MV-4-11 (cell line): ENCODE data around the gene SERPINA7.
A peak's percentile ranks its signal among the peaks of the same experiment; 100 is the strongest.
"Not testable (repeated sequence)": the region's sequence is repeated elsewhere in the genome, so short reads cannot be mapped to it uniquely, and the experiment has no call there.

Source experiments
- DNase-seq: peaks from one replicate; lab custom pipeline; 2025; lab: John Stamatoyannopoulos, UW

The SERPINA7 gene, protein sequence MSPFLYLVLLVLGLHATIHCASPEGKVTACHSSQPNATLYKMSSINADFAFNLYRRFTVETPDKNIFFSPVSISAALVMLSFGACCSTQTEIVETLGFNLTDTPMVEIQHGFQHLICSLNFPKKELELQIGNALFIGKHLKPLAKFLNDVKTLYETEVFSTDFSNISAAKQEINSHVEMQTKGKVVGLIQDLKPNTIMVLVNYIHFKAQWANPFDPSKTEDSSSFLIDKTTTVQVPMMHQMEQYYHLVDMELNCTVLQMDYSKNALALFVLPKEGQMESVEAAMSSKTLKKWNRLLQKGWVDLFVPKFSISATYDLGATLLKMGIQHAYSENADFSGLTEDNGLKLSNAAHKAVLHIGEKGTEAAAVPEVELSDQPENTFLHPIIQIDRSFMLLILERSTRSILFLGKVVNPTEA

DNA sequence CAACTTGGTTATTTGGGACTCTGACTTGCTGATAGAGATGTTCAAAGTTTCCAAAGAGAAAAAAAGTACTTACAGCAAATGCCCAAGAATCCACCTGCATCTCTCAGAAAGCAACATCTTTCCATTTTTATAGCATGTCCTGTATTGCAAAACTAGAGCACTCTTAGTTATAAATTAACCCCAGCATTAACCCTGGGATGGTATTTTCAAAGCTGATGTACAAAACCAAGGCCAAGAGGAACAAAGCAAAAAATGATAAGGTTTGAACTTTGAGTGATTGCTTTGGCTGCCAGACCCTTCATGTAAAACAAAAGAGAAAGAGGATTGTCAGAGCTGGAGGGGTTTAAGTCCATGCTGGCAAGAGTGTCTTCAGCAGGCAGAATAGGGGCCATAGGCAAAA lies at the start of gene SERPINA7:
TSS of gene SERPINA7 (minus strand) at position 103 of the 400 bp plus-strand sequence. CDS start 1,669 bp downstream, outside the sequence.
- no peak for DNase-seq

- DNase-seq: no peak
Measured at GRCh38 chrX:106069048-106069447, 30.5 kb upstream of the SERPINA7 start.

- no peak for DNase-seq
Measured at GRCh38 chrX:106050054-106050453, 11.5 kb upstream of the SERPINA7 start.

DNA sequence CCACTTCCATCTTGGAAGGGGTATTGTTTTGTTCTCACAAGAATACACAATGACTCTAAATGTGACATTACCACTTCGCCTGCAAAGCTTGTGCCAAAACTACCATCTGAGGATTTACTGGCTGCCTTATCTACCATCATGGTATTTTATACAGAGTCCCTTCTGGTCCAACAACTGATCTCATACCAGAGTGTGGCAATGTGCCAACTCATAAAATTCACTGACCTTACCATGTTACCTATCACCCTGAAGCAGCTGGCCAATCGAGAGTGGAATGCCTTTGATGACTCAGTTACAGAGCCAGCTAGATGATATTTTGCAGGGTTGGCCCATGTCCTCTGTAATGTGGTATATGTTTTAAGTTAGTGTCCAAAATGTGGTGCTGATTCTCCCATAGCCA lies 3.8 kb upstream of the SERPINA7 start:
- no peak for DNase-seq

GRCh38 chrX:106040861-106041260 lies 2.3 kb upstream of the SERPINA7 start:
- DNase-seq: no peak

GRCh38 chrX:106039920-106040319 lies 1.4 kb upstream of the SERPINA7 start:
- peak; percentile 9 for DNase-seq

DNA sequence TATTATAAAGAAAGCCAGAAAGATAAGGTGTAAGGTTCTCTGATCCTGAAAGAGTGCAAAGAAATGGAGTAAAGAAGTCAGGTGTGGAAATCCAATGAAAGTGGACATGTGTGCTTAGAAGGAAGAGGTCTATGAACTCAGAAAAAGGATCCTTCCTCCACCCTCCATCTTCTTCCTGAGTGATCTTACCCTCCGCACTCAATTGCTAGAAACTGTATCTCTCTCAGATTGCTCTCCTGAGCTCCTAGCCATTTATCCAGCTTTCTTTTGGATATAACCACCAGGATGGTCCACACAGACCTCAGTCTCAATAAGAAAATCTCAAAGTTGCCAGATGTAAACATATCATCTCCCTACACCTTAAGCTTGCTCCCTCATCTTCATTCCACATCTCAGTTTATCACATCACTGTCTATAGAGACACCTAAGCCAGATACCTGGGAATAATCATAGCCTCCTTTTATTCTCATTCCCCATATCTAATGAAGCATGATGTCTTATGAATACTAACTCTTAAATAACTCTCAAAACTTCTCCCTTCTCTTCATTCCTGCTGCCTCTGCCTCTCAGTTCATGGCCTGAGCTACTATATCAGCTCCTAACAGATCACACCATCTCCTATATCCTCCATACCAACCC lies 573 bp downstream of the SERPINA7 start:
- no peak for DNase-seq

GRCh38 chrX:106036716-106037115 lies 1.8 kb downstream of the SERPINA7 start:
- DNase-seq: no peak

GRCh38 chrX:106035064-106035463 lies 3.5 kb downstream of the SERPINA7 start:
- no peak for DNase-seq

GRCh38 chrX:106023947-106024346 lies 14.6 kb downstream of the SERPINA7 start:
- peak; percentile 2 for DNase-seq

DNA sequence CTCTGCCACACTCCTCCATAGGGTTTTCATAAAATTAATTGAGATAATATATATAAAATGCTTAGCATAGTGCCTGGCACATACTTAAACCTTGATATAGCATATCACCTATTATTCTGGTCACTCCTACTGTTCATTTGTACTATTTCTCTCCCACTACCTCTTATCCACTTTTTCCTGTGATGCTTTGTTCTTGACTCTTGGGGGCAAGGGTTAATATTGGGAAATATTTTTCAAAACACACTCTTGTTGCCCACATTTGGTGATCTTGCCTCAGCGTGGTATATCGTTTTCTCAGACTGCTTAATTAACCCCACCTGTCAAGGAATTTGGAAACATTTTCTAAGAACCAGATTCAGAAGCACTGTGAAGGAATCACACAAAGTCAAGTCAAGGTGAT lies 16.3 kb downstream of the SERPINA7 start:
- DNase-seq: no peak

DNA sequence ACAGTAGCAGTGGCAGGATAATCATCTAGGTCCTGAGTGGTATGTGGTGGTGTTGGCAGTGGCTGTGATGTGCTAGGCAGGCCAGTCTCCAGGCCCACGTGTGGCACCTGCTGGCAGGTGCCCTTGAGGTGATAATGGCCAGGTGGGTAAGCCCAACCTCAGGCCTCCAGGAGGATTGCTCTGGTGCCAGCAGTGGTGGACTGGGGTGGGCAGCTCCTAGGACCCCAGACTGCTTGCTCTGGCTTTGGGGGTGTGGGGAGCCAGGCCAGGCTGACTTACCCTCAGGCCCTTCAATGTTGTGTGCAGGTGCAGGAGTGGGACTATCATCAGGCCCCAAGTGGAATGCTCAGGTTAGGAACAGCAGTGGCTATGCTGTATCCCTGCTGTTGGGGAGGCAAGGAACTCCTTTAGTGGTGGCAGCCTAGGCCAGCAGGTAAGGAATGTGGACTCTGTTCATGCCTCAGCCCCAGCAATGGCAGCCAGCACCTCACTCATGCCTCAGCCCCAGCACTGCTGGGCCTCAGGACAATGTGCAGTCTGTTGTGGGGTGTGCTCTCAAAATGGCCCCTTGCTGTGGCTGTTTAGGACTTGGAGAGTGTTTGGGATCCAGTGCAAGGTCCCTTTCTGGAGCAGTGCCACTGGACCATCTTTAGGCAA lies 24.3 kb downstream of the SERPINA7 start:
- DNase-seq: no peak

DNA sequence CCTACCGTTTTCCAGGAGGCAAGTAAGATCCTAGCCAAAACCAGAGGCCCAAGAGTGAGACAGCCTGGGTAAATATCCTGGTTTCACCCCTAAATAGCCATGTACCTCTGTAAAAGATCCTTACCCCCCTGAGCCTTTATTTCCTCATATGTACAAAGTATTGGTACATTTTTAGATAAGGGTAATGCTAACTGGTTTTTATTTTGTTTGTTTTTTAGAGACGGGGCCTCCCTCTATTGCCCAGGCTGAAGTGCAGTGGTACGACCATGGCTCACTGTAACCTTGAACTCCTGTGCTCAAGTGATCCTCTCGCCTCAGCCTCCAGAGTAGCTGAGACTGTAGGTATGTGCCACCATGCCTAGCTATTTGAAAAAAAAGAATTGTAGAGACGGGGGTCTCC lies 29.4 kb downstream of the SERPINA7 start:
- DNase-seq: no peak

DNA sequence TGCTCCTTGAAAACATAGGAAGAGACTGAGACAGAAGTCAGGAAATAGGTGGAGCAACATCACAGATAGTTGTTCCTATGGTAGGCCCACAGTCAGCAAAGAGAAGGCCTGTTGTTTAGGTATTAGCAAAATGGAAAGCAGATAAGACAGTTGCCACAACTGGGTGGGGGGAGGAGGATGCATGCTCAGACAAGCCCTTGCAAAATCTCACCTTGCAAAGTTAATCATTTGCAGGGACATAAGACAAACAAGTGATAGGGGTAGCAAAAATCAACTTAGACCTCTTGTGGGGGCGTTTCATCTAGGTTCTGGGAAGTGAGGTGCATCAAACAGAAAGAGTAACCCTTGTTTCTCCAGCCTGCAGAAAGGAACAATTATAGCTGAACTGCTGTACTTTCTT lies 30.7 kb downstream of the SERPINA7 start:
- no peak for DNase-seq

DNA sequence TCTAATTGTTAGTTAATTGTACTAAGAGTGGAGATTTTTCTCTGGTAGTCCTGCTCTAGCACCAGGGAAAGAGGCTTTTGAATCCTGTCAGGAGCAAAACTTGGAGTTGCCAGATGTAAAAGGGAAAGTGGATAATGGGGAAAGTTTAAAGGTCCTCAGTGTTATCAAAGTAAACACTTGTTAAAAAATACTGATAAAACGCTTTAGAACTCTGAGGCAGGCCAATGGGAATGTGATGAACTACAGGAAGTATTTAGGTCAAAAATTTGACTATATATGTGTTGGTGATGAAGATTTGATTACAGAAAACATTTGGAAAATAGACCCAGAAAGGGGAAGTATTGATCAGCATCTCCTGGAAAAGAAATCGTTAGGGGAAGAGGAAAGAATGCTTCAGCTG lies 32.8 kb downstream of the SERPINA7 start:
- no peak for DNase-seq

DNA sequence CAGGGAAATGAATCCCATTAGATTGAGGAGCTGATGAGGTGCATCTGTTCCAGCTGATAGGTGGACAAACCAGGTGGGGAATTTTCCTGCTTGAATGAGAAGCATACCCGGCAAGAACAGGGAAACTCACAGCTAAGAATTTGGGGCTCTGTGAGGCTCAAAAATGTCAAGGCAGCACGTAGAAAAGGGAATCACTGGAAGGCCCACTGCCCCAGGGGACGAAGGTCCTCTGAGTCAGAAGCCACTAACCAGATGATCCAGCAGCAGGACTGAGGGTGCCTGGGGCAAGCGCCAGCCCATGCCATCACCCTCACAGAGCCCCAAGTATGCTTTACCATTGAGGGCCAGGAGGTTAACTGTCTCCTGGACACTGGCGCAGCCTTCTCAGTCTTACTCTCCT lies 37.9 kb downstream of the SERPINA7 start:
- DNase-seq: not testable (repeated sequence)

- no peak for DNase-seq
Measured at GRCh38 chrX:106000203-106000602, 38.3 kb downstream of the SERPINA7 start.

- no peak for DNase-seq
Measured at GRCh38 chrX:105999294-105999693, 39.2 kb downstream of the SERPINA7 start.

DNA sequence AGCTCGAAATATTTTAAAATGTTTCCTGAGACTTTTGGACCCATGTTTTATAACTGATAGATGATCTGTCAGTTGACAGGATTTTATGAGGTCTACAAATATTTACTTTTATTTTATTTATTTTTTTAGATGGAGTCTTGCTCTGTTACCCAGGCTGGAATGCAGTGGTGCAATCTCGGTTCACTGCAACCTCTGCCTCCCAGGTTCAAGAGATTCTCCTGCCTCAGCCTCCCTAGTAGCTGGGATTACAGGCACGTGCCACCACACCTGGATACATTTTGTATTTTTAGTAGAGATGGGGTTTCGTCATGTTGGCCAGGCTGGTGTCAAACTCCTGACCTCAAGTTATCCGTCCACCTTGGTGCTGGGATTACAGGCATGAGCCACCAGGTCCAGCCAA lies 50.0 kb downstream of the SERPINA7 start:
- DNase-seq: not testable (repeated sequence)
